Ascending aorta (tissue), 2 donors: ENCODE measurements around the gene RABGAP1L. TPM values are rescaled to one million over a fixed set of nuclear protein-coding genes. Genes with fewer than 3 reads are reported as not detected.

Experiments
- DNase-seq, 2 donors: peaks; one replicate each; pipeline ENCODE4 v3.0.0-alpha.2; 2019; ENCODE audit warnings: low spot score in 2 of 2
- H3K27ac ChIP-seq, 2 donors: fragments of 200-600 bp; sonication (generic); one replicate each; pipeline ENCODE4 v1.5.1; 2016 to 2017; ENCODE audit warnings: mild to moderate bottlenecking in 1 of 2
- H3K27me3 ChIP-seq: fragments of 200-600 bp; sonication (generic); one replicate; pipeline ENCODE4 v1.5.1; 2017
- H3K36me3 ChIP-seq, 2 donors: fragments of 200-600 bp; sonication (generic); one replicate each; pipeline ENCODE4 v1.5.1; 2016
- H3K4me1 ChIP-seq, 2 donors: fragments of 200-600 bp; sonication (generic); one replicate each; pipeline ENCODE4 v1.5.1; 2016 to 2017; ENCODE audit warnings: mild to moderate bottlenecking in 1 of 2
- H3K4me3 ChIP-seq, 2 donors: fragments of 200-600 bp; sonication (generic); one replicate each; pipeline ENCODE4 v1.5.1; 2016 to 2017; ENCODE audit warnings: mild to moderate bottlenecking in 1 of 2
- H3K9me3 ChIP-seq, 2 donors: fragments of 200-600 bp; sonication (generic); one replicate each; pipeline ENCODE4 v1.5.1; 2016
- intact Hi-C: fragments of 100-400 bp; cut with DNase I; formaldehyde crosslinking; loops from one replicate; pipeline ENCODE4 v1.15.1; 2023
- total RNA-seq: library from RNA; depleted of rRNA; stranded (reverse); fragments of >200 nt; gene quantifications from one replicate; pipeline ENCODE4 v1.1.0, GENCODE V29; 2016
- TF ChIP-seq, protein P1 (sequence below), 3 experiments: fragments of 200-600 bp in 2 of 3; fragments of 450-650 bp in 1 of 3; sonication (generic) in 2 of 3; IDR thresholded peaks; one replicate each; pipeline ENCODE4 v1.5.1; 2016 to 2019; ENCODE audit warnings: antibody characterized with exemption in 3 of 3, mild to moderate bottlenecking in 1 of 3, moderate library complexity in 1 of 3

The RABGAP1L gene
- total RNA-seq, 1 donor from 2014 or later: 48.4 TPM

DNA sequence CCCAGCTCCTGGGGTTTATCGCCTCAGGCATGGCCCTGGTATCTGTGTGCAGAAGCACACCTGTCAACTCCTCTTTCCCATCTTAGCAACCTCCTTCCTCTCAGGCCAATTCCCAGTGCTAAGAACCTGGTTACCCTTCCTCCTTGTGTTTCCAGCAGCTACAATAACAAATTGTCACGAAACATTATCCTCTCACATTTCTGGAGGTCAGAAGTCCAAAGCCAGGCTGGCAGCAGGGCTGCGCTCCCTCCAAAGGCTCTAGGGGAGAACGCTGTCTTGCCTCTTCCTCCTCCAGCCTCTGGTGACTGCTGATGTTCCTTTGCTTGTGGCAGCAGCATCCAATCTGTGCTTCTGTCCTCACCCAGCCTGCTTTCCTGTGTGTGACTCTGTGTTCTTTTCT, 874.6 kb downstream of the RABGAP1L start:
- intact Hi-C loops: loop anchor here (5.0 kb wide), 1 partner anchor 283 kb away; no protein-coding TSS in a partner anchor
- TF ChIP-seq, protein P1, sequence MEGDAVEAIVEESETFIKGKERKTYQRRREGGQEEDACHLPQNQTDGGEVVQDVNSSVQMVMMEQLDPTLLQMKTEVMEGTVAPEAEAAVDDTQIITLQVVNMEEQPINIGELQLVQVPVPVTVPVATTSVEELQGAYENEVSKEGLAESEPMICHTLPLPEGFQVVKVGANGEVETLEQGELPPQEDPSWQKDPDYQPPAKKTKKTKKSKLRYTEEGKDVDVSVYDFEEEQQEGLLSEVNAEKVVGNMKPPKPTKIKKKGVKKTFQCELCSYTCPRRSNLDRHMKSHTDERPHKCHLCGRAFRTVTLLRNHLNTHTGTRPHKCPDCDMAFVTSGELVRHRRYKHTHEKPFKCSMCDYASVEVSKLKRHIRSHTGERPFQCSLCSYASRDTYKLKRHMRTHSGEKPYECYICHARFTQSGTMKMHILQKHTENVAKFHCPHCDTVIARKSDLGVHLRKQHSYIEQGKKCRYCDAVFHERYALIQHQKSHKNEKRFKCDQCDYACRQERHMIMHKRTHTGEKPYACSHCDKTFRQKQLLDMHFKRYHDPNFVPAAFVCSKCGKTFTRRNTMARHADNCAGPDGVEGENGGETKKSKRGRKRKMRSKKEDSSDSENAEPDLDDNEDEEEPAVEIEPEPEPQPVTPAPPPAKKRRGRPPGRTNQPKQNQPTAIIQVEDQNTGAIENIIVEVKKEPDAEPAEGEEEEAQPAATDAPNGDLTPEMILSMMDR (IDR thresholded peaks at IDR 0.05): no peak
- H3K9me3 ChIP-seq: no peaks in the 10 kb centered on the region
- H3K4me1 ChIP-seq: no peaks in the 10 kb centered on the region
- H3K36me3 ChIP-seq: no peaks in the 10 kb centered on the region
- H3K4me3 ChIP-seq: no peak overlapping the region
- DNase-seq: no peak
- no peaks in the 10 kb centered on the region for H3K27me3 ChIP-seq
- no peak overlapping the region for H3K27ac ChIP-seq

DNA sequence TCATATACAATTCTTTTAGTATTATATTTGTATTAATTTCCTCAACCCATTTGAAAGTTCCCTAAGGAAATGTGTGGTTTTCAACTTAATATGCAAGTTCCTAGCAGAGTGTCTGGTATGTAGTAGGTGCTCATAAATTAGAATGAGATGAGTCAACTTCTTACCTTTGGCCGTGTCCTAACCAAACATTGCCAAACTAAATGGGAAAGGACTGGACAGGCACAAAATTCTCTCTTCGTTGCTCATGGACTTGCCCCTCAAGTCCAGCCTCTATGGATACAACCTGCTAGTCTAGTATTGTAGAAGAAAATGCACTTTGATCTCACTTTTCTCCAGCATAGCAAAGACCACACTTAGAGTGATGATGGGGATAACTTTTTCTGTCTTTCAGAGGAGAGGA, 875.5 kb downstream of the RABGAP1L start:
- no peak overlapping the region for H3K4me3 ChIP-seq
- no peak for DNase-seq
- no peaks in the 10 kb centered on the region for H3K27me3 ChIP-seq
- no peaks in the 10 kb centered on the region for H3K9me3 ChIP-seq
- TF ChIP-seq, protein P1 (IDR thresholded peaks at IDR 0.05): no peak
- no peaks in the 10 kb centered on the region for H3K36me3 ChIP-seq
- intact Hi-C loops: loop anchor here (5.0 kb wide), 1 partner anchor 283 kb away; no protein-coding TSS in a partner anchor
- H3K27ac ChIP-seq: no peak overlapping the region
- no peaks in the 10 kb centered on the region for H3K4me1 ChIP-seq

DNA sequence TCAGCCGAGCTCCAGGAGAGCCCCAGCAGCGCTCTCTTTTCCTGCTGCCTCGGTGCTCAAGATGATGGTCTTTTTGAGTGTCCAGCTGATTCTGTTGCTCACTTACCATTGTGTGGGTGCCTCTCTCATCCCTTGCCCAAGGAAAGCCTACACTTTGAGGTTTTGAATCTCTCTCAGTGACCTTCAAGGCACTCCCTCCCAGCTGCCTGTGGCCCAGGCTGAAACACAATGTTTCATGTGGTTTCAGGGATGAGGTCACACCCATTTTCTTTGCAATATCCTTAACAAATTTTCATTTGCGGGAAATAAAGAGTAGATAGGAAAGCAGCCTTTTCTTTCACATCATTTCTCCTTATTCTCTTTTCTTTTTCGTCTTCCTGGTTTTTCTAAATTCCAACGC, 876.5 kb downstream of the RABGAP1L start:
- Histone ChIP-seq H3K27me3 (no peaks in the 10 kb centered on the region), H3K36me3 (no peaks in the 10 kb centered on the region), H3K4me3 (no peak overlapping the region), H3K4me1 (no peaks in the 10 kb centered on the region), H3K27ac (no peak overlapping the region), H3K9me3 (no peaks in the 10 kb centered on the region)
- DNase-seq: no peak
- intact Hi-C loops: no loop called here
- TF ChIP-seq, protein P1 (IDR thresholded peaks at IDR 0.05): no peak

DNA sequence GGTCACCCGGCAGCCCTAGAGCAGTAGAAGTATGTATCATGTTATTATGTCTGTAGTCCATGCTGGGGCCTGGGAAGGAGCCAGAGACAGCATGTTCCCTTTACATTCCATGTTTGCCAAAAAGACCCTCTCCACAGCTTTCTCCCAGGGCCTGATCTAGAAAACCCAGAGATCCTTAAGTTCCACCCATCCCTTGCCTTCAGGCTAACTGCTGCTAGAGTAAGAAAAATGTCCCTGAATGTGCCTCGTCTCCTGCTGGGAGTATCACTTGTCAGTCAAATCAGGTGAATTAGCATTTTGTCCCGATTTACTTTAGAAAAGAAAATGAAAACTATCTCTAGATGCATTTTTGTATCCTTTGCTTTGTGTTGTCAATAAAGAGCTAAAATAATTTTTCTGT, 877.2 kb downstream of the RABGAP1L start:
- Histone ChIP-seq H3K4me3 (no peak overlapping the region), H3K4me1 (no peaks in the 10 kb centered on the region), H3K9me3 (no peaks in the 10 kb centered on the region), H3K27ac (no peak overlapping the region), H3K27me3 (no peaks in the 10 kb centered on the region), H3K36me3 (no peaks in the 10 kb centered on the region)
- intact Hi-C loops: no loop called here
- DNase-seq: no peak
- TF ChIP-seq, protein P1 (IDR thresholded peaks at IDR 0.05): no peak

DNA sequence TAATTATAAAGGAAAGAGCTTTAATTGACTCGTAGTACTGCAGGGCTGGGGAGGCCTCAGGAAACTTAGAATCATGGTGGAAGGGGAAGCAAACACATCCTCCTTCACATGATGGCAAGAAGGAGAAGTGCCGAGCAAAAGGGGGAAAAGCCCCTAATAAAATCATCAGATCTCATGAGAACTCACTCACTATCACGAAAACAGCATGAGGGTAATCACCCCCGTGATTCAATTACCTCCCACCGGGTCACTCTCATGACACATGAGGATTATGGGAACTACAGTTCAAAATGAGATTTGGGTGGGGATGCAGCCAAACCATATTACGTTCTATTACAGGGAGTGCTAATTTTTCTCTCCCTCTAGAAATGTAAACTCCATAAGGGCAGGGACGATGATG, 878.1 kb downstream of the RABGAP1L start:
- no peak overlapping the region for H3K27ac ChIP-seq
- H3K4me1 ChIP-seq: no peaks in the 10 kb centered on the region
- H3K4me3 ChIP-seq: no peak overlapping the region
- H3K36me3 ChIP-seq: no peaks in the 10 kb centered on the region
- no peak for DNase-seq
- no peaks in the 10 kb centered on the region for H3K9me3 ChIP-seq
- TF ChIP-seq, protein P1 (IDR thresholded peaks at IDR 0.05): no peak
- intact Hi-C loops: no loop called here
- no peaks in the 10 kb centered on the region for H3K27me3 ChIP-seq

DNA sequence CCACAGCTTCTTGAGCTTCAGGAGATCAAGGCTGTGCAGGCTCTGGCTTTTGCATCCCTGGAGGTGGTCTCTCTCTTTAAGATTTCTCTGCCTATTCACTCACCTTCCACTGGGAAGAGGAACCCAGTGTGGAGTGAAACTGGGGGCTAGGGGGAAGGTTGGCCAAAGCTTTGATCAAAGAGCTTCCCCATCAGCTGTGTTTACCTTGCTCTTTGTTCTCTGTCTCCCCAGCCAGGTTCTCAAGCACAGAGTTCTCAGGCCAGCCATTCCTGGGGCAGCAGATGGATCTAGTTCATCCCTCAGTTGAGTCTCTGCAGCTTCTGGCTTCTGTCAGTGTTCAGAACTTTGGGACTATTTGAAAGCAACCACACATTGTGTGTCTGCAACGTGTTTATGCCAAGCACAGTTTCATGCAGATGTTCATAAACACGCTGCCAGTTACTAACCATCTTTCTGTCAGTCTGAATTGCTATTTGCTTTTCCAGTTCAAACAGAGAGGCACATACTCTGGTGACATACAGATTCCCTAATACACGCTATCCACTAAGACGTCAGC, 881.1 kb downstream of the RABGAP1L start:
- DNase-seq: no peak
- H3K9me3 ChIP-seq: no peaks in the 10 kb centered on the region
- no peak overlapping the region for H3K27ac ChIP-seq
- intact Hi-C loops: no loop called here
- no peaks in the 10 kb centered on the region for H3K4me1 ChIP-seq
- TF ChIP-seq, protein P1 (IDR thresholded peaks at IDR 0.05): no peak
- no peaks in the 10 kb centered on the region for H3K36me3 ChIP-seq
- no peak overlapping the region for H3K4me3 ChIP-seq
- no peaks in the 10 kb centered on the region for H3K27me3 ChIP-seq
